GM12864 (cell line): ENCODE measurements around the gene BDH2.

Experiments
- DNase-seq: peaks from one replicate; pipeline ENCODE4 v3.0.0-alpha.2; 2011; ENCODE audit warnings: low read depth
- H3K4me3 ChIP-seq: 2 replicates; pipeline ENCODE4 v1.5.1; 2011; ENCODE audit warnings: mild to moderate bottlenecking, low read depth, low read length, control low read depth
- TF ChIP-seq, protein P1 (sequence below): IDR thresholded peaks from 2 replicates; pipeline ENCODE4 v1.5.1; 2011; ENCODE audit warnings: low read depth, mild to moderate bottlenecking, moderate library complexity, low read length, control low read depth, inconsistent platforms; ENCODE audit errors: missing control alignments

Gene BDH2

DNA sequence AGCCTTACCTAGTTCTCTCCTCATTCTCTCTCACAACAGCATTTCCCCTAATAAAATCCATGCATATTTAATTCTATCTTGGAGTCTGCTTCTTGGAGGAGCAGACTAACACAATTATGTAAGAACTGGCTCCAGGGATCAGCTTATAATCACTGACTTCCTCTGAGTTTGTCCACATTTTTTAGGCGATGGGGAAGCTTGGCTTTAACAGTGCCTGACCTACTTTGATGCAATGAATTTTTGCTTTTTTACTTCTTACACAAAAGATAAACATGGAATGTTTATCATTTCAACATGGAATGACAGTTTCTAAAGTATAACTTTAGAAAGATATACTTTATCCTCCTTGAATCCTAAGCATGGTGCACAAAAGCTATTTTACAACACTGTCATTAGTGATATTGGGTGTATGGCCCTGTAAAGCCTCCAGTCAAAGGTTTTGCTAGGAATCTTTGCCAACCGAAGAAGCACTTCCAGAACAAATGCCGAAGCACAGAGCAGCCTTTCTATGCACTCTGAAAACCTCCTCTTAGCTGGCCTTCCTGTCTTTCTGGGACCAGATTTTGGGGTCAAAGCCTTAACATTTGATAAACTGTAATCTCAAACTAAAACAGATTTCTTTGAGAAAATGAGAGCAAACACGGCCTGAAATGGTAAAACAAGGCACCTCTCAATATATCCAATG lies 736 bp downstream of the BDH2 start:
- no peak for DNase-seq
- peak overlapping the region; percentile 26; the same call in 1 of the 2 replicates for H3K4me3 ChIP-seq
- TF ChIP-seq, protein P1, sequence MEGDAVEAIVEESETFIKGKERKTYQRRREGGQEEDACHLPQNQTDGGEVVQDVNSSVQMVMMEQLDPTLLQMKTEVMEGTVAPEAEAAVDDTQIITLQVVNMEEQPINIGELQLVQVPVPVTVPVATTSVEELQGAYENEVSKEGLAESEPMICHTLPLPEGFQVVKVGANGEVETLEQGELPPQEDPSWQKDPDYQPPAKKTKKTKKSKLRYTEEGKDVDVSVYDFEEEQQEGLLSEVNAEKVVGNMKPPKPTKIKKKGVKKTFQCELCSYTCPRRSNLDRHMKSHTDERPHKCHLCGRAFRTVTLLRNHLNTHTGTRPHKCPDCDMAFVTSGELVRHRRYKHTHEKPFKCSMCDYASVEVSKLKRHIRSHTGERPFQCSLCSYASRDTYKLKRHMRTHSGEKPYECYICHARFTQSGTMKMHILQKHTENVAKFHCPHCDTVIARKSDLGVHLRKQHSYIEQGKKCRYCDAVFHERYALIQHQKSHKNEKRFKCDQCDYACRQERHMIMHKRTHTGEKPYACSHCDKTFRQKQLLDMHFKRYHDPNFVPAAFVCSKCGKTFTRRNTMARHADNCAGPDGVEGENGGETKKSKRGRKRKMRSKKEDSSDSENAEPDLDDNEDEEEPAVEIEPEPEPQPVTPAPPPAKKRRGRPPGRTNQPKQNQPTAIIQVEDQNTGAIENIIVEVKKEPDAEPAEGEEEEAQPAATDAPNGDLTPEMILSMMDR, result no peak

DNA sequence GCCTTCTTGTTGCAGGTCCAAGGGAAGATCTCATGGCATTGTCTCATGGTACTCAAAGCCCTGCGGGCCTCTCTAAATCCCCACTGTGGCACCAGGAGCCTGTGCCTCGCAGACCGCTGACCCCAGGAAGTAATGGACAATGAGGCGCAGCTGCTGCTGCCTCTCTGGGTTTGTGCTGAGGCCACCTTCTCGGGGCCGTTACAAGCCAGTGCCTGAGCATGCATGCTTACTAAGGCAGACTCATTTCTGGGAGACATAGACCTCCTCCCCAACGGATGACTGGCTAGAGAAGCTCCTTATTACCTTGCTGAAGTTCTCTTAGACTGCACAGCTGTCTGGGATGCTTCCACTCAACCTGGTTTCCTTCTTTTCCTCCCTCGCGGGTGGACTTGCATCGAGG lies 1.3 kb downstream of the BDH2 start:
- DNase-seq, result no peak
- H3K4me3 ChIP-seq, result no peak overlapping the region
- TF ChIP-seq, protein P1, result no peak

DNA sequence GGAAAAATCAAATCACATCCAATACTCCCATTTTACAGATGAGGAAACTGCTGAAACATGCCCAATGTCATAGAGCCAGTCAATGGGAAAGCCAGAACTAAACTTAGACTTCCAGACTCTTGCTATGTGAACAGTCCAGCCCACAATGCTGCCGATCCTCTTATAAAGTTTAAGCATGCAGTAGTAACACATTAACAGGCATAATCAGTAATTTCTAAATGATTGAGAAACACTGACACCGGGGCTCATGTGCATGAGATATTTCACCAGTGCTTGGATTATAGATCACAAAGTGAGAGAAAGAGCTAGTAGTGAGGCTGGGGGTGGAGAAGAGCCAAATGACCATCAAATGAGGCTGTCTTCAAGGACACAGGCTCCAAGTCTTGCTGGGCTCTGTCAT lies 2.5 kb downstream of the BDH2 start:
- no peak overlapping the region for H3K4me3 ChIP-seq
- TF ChIP-seq, protein P1, result no peak
- no peak for DNase-seq

DNA sequence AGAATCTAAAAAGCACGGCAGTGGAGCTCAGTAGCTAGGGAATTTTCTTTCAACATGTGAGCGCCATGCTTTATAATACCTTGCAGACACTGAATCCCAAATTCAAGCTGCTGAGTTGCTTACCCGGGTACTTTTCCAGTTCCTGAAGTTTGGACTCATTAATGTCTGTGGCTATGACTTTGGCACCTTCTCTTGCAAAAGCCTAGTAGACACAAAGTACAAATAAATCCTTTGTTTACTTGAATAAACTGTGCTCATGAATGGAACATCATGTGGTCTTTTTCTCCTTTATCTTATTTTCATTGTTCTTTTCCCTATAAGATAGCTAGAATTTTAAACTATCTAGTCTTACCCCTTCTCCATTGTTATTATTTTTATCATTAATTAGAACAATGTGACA lies 4.6 kb downstream of the BDH2 start:
- DNase-seq, result no peak
- TF ChIP-seq, protein P1, result no peak
- H3K4me3 ChIP-seq, result no peak overlapping the region

DNA sequence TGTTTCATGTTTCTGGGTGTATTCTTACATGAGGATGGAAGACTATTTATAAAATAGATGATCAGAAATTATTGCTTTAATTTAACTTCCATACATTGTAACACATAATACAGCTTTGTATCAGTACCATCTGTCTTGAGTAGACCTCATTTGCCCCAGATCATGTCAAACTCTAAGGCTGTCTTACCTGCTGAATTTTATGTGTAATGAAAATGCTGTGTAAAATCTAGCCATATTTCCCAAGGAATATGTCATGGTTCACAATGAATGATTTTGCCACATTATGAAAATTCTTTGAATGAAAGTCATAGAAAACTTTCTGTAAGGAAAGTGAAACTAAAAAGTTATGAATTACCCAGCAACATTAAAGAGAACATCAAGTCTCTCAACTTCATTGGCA lies 7.4 kb downstream of the BDH2 start:
- H3K4me3 ChIP-seq, result no peak overlapping the region
- no peak for DNase-seq
- TF ChIP-seq, protein P1, result no peak

DNA sequence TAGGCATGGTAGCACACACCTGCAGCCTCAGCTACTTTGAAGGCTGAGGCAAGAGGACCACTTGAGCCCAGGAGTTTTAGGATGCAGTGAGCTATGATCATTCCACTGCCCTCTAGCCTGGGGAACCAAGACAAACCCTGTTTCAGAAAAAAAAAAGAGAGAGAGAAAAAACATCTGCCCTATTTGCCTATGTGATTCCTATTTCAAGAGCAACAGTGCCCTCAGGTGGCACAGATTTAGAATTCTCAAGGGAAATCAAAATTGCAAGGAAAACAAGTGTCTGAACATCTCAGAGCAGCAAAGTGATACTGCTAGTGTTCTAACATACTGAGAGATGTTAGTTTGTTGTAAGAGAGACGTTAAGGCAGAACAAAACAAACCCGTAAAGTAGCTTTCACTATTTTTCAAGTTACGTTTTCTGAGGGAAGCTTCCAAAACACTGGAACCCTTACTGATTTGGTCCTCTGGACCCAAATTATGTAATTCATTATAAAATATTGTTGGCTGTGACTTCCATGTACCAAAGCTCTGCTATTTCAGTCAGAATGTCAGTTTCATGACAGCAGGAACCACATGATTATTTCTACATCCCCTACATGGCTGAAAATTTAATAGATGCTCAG lies 7.9 kb downstream of the BDH2 start:
- DNase-seq, result peak; percentile 65
- TF ChIP-seq, protein P1, result peak; percentile 64
- no peak overlapping the region for H3K4me3 ChIP-seq

GRCh38 chr4:103089481-103089880 lies 10.2 kb downstream of the BDH2 start:
- no peak for DNase-seq
- no peak overlapping the region for H3K4me3 ChIP-seq
- TF ChIP-seq, protein P1, result no peak
